ENCODE measurements around the gene C8G.

C8G gene

DNA sequence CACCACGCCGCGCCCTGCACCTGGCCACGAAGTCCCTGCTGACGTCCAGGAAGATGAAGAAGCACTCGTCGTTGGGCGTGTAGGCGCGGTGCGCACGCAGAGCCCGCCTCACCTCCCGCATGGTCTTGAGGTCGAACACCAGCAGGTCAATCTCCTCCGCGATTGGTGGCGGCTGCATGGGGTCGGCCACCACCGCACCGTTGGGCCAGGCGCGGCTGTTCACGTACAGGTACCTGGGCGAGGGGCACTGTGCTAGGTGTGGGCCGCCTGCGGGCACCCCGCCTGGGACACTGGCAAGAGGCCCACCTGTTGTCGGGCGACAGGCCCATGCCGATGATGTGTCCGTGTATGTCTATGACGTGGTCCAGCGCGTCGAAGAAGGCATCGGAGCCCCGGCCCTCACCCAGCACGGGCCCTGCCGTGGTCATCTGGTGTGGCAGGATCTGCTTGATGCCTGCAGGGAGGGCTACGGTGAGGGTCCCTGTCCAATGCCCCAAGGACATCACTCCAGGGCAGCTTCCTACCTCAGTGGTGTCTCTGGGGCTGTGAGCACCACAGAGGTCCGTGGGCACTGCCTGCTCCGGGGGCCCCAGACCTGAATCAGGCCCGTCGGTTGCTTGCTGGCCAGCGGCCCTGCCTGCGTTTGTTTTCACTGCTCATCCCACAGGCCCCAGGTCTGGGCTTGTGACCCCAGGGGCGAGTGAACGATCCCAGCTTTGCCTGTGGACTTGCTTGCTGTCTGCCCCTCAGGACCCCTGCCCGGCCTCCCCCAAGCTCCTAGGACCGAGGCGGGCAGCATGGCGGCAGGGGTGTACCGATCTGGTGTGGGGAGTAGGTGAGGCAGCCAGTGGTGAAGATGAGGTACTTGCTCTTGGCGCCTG lies 3.6 kb upstream of the C8G start:
- DNase-seq (ENCODE audit: low read depth in 3 of 3) = no peak

DNA sequence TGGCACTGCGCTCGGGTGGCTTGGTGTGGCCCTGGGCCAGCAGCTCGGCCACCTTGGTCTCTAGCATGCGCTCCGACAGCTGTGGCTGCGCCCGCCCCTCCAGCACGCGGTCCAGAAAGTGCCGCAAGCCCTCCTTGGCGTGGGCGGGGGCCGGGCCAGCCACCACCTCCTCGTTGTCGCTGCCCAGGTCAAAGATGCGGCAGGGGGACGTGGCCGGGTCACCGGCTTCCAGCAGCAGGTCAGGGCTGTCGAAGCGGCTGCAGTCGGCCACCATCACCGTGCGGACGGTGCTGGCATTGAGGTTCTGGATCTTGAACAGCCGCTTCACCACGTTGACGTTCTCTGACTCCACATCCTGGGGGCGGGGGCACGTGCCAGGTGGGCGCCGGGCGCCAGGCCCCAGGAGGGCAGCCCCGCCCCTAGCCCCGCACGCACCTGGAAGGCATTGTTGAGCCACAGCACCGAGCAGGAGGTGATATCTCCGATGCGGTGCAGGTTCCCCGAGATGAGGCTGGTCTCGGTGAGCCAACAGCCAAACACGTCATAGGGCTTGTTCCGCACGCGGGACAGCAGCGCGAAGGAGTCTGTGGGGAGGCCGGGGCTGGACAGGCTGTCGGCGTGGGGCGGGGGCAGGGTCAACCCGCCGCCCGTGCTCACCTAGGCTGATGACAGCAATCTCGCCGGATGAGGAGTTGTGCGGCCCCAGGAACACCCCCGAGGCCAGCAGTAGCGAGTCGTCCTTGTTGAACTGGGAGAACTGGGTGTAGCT lies 2.7 kb upstream of the C8G start:
- no peak for DNase-seq (ENCODE audit: low read depth in 3 of 3)

DNA sequence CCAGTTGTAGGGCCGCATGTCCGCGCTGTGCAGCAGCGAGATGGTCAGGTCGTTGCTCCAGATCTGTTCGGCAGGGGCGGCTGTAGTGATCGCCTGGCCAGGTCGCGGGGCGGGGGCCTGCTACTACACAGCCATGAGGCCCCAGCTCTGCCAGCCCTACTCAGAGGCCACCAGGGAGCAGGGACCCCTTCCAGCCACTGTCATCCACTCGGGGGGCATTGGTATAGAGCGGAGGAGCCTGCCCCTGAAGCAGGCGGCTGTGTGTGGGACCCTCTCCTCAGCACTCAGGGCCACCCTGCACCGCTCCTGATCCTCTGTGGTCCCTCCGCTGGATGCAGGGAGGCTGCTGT lies 2.2 kb upstream of the C8G start:
- DNase-seq (ENCODE audit: low read depth in 3 of 3) = no peak

DNA sequence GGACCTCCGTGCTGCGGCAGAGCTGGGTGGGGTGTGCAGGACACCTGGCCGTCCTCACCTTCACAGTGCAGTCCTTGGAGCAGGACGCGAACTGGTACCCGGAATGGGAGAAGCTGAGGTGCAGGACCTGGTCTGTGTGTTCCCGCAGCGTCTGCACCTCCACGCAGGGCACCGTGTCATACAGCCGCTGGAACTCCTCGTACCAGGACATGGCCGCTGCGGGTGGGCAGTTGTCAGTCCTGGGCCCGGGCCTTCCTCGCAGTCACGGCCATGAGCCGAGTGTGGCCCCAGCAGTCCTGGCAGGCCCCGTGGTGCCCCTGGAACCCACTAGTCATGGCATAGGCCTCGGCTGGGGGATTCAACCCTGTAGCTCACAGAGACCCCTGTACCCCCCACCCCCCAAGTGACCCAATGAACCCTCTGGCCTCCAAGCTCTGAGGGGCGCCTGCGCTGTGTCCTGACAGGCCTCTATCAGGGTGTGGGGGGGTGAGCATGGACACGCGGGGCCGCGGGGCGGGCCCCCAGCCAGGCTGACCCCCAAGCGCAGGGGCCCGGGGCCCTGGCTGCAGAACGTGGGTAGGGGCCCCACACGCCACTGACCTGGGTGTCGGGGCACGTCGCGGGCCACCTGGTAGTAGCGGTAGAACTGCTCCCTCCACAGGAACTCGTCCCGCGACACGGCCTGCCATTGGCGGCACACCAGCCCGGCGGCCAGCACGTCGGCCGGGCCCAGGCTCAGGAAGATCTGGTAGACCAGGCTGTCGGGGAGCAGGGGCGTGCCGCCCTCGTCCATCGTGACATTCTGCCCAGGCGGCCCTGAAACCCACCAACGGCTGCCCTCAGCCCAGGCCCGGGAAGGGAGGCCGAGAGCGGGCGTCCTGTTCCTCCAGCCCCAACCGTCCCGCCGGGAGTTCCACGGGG lies 1.5 kb upstream of the C8G start:
- DNase-seq (ENCODE audit: low read depth in 3 of 3) = peak in 1 of 3 experiments; percentile 36

DNA sequence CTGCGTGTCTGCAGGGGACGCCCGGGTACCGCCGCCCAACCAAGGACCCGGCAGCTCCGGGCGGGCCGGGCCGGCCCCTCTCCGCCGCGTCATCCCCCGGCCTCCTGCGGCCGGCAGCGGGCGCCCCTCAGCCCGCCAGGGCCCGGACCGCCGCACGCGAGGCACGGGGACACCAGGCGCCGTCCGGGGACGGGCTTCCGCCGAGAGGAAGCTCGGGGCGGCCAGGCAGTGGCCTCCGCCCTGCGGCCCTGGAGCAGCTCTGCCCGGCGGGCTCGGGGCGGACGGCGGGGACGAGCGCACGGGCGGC lies 878 bp upstream of the C8G start:
- peak in 1 of 3 experiments; percentile 24 for DNase-seq (ENCODE audit: low read depth in 3 of 3)

DNA sequence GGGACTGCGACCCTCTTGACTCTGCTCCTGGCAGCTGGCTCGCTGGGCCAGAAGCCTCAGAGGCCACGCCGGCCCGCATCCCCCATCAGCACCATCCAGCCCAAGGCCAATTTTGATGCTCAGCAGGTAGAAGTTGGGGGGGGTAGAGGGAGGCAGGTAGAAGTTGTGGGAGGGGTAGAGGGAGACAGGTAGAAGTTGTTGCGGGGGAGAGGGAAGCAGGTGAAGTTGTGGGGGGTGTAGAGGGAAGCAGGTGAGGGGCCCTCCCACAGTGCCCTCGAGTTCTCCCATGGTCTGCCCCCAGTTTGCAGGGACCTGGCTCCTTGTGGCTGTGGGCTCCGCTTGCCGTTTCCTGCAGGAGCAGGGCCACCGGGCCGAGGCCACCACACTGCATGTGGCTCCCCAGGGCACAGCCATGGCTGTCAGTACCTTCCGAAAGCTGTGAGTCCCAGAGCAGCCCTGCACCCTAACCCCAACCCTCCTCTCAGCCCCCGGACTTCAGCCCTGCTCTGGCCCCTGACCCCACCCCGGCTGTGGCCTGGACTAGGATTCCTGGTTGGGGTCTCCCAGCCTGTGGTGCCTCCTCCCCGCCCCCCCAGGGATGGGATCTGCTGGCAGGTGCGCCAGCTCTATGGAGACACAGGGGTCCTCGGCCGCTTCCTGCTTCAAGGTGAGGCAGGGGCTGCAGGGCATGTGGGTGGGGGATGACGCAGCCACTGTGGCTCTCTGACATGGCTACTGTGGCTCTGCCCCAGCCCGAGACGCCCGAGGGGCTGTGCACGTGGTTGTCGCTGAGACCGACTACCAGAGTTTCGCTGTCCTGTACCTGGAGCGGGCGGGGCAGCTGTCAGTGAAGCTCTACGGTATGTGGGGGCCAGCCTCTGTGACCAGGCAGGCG lies 537 bp downstream of the C8G start:
- DNase-seq (ENCODE audit: low read depth in 3 of 3) = no peak

DNA sequence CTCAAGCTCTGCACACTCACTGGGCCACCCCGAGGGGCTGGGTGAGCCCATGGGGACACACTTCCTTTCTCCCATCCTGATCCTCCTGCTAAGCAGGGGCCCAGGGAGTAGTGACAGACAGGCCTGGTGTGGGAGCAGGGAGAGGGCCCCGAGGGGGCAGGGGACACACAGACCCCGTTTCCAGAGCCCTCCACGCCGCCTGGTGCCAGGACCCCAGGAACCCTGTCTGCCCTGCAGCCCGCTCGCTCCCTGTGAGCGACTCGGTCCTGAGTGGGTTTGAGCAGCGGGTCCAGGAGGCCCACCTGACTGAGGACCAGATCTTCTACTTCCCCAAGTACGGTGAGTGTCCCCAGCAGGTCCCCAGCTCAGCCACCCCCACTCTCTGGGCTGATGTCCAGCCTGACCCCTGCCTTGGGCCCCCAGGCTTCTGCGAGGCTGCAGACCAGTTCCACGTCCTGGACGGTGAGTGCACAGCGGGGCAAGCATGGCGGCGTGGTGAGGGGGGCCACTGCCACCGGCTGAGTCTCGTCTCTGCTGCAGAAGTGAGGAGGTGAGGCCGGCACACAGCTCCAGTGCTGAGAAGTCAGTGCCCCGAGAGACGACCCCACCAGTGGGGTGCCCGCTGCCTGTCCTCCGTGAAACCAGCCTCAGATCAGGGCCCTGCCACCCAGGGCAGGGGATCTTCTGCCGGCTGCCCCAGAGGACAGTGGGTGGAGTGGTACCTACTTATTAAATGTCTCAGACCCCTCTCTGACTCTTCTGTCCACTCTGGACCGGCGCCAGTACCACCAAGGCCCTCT lies 1.4 kb downstream of the C8G start:
- DNase-seq (ENCODE audit: low read depth in 3 of 3) = no peak

DNA sequence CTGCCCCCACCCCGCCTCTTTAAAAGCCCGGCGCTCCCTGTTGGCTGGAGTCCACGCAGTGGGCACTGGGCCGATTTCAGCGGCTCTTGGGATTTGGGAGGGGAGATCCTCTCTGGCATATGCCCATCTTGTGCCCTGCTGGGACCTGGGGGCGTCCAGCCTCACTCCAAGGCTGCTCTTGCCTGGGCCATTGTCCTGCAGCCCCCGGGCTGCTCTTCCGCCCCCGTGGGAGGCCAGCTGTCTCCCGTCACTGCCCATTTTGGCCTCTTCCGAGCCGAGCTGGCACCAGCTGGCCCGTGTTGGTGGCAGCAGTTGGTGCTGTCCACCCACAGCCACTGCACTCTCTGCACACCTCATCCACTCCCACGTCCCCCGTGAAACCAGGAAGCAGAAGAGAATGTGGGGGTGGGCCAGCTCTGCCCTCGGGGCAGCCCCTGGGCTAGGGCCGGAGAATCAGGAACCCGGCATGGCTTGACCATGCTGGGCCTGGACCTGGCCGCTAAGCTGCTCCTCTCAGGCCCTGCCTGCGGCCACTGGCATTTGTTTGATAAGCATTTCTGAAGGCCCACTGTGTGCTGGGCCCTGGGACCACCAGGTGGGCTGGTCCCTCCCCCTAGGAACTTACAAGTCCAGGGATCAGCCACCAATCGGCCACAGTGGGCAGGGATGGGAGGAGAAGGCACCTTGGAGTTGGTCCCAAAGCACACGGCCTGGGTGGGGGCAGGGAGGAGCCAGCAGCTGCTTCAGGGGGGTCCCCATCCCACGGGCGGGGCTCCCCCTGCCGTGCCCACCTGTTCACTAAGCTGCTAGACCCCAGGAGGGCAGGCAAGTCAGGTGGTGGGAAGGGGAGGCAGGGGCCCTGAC lies 2.2 kb downstream of the C8G start:
- DNase-seq (ENCODE audit: low read depth in 3 of 3) = no peak

DNA sequence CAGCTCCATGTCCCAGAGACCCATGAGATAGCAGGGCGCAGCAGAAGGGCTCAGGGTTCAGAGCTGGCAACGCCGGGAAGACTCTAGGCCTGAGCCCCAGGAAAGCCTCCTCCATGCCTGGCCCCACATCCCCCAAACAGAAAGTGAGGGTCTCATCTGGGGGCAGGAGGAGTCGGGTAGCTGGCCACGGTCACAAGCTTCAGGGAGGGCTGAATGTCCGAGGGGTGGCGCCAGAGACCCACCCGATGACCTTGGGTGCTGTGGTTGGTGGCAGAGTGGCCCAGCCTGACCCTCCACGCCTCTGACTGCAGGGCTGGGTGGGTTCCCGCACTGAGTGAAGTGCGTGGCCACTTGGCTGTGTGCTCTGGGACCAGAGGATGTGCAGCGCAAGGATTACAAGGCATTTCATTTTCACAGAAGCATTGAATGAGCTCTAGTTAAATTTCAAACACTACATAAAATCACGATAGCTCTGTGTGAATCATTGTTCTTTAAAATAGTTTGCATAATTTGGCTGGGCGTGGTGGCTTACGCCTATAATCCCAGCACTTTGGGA lies 3.0 kb downstream of the C8G start:
- no peak for DNase-seq (ENCODE audit: low read depth in 3 of 3)

DNA sequence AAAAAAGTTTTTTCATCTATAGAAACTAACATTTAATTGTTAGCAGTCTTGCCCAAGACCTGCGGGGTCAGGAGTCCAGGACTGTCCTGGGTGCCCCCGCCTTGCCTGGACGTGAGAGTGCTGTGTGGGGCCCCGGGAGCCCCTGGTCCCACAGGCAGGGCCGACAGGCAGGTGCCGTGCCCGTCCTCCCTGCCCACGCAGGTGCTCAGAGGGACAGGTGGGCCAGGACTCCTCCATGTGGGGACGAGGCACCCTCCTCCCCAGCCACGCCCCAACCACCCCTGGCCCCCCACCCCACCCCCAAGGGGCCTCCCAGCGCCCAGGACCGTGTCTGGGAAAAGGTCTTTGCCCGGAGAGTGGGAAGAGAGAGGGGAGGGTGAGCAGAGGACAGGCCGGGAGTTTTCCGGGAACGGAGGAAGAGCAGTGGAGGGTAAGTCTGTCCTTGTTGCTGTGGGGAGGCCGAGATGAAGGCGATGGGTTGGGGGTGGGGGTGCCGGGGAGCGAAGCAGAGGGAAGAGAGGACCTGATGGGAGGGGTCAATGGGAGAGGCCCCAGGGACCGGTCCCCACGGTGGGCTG lies 4.3 kb downstream of the C8G start:
- DNase-seq (ENCODE audit: low read depth in 3 of 3) = no peak

DNA sequence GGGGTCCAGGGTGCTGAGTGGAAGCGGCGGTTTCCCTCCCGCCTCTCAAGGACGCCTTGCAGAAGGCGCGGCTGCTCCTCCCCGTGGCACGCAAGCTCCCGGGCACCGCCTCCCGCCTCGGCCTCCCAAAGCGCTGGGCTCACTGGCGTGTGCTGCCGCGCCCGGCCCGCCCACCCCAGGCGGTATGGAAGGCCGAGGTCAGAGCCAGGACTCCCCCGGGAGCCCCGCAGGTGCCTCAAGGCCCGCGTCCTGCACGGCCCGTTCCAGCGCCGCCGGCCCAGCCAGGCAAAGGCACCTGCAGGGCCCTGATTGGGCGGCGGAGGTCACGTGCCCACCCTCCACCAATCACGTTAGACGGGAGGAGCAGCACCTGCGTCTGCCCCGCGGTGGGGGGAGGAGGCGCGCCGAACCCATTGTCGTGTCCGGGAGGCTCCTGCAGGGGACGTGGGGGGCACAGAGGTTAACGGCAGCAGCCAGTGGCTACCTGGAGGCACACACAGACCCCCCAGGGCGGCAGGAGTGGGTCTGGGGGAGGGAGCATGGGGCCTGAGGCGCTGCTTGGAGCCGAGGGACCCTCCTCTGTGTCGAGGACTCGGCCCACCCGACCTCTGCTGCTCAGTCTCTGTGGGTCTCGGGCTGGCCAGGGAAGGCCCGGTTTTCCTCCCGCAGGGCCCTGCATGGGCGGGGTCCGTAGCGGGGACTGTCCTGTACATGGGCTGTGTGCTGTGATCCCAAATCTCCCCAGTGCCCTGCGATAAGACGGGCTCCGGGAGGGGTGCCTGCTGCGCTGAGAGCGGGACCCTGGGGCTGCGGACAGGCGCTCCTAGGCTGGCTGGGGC lies 5.0 kb downstream of the C8G start:
- DNase-seq (ENCODE audit: low read depth in 3 of 3) = peak; percentile 86 to 98 (median 90)

DNA sequence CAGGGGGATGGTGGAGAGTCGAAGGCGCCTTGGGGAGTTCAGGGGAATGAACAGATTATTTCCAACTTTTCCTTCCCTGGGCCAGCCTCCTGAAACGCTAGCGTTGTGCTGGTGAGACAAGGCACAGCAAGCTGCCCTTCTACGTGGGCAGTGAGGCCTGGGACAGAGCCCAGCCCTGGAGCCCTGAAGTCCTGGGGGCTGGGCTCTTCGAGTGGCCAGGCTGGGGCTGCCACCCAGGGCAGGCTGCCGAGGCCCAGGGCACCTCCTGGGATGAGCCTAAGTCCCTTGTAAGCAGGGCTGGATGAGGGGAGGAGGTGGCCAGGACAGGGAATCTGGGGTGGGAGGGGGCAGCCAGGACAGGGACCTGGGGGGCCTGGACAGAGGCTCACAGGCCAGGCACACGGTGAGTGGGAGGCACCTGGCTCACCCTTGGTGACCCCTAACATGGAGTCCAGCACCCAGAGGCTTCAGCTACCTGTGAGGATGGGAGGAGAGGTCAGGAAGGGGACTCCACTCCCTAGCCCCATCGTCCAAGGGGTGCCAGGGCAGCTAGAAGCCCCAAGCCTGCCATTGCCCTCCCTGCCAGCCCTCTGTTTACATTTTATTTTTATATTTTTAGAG lies 5.7 kb downstream of the C8G start:
- DNase-seq (ENCODE audit: low read depth in 3 of 3) = no peak

DNA sequence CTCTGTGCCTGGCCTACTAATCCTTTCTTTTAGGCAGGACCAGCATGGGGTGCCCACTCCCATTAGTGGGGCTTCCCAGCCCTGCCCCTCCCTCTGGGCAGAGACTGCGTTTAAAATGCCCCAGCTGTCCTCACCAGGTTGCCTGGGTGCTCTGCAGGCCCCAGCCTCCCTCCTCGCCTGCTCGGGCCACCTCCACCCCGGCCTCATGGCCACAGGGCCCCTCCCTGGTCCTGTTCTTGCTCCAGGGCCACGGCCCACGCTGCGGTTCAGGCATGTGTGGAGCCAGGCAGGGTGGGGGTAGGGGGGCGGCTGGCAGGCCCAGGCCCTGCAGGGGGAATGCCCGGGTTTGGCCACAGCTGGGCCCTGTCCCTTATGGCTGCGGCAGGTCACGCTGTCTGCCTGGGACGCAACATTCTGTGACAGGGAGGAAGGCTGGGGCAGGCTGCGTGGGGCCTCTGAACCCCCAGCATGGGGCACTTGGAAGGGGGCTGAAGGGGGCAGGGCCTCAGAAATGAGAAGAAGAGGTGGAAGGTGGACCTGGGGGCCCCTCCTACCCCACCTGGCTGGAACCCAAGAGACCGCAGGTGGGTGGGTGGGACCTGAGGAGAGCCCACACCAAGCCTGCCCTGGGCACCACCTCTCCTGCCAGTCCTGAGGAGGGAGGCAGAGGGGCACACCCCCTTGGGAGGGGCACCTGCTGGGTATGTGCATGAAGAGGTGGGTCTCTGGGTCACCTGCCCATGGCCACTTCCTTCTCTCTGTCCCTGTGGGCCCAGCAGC lies 6.7 kb downstream of the C8G start, which contains the start of gene LCN12:
LCN12 (plus strand) TSS at position 733 of the 780 bp plus-strand sequence. CDS start 55 bp downstream, outside the sequence.
- DNase-seq (ENCODE audit: low read depth in 3 of 3) = no peak

DNA sequence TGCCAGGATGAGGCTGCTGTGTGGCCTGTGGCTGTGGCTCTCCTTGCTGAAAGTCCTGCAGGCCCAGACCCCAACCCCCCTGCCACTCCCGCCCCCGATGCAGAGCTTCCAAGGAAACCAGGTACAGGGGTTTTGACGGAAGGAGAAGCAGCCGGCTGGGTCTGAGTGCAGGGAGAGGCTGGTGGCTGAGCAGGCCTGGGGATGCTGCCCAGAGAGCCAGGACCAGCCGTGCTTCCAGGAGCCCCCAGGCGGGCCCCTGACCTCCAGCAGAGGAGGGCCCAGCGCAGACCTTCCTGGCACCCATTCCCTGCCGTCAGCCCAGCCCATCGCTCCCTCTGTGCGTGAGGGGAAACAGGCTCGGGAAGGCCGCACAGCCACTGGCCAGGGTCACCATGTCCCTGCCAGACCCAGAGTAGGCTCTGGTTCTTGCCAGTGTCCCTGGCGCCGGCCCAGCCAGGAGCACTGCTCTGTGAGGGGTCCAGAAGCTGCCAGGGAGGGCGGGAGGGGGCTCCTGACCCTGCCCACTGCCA lies 7.3 kb downstream of the C8G start:
- DNase-seq (ENCODE audit: low read depth in 3 of 3) = no peak

DNA sequence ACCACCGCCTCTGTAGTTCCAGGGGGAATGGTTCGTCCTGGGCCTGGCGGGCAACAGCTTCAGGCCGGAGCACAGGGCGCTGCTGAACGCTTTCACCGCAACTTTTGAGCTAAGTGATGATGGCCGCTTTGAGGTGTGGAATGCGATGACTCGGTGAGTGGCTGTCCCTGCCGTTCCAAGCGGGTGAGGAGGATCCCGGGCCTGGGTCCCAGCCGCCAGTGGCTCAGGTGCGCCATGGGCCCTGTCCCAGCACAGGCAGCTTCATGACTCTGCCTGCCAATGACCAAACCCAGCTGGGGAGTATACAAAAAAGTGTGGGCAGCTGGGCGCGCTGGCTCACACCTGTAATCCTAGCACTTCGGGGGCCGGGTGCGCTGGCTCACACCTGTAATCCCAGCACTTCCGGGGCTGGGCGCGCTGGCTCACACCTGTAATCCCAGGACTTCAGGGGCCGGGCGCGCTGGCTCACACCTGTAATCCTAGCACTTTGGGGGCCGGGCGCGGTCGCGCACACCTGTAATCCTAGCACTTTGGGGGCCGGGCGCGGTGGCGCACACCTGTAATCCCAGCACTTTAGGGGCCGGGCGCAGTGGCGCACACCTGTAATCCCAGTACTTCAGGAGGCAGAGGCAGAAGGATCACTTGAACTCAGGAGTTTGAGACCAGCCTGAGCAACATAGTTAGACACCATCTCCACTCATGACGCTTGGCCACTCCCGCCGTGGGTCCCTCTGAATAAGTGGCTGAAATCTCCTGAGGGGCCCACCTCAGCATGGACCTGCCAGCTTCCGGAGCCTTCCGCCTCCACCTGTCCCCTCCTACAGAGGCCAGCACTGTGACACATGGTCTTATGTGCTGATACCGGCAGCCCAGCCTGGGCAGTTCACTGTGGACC lies 8.1 kb downstream of the C8G start:
- DNase-seq (ENCODE audit: low read depth in 3 of 3) = no peak
